Endothelial cell of umbilical vein (primary cell): ENCODE results near the gene DZIP3. TPM values are rescaled to one million over a fixed set of nuclear protein-coding genes. Genes with fewer than 3 reads are reported as not detected.
A peak's percentile ranks its signal among the peaks of the same experiment; 100 is the strongest.

Experiments used
- BruUV-seq: library from RNA; stranded (reverse); fragments of 400-500 nt; replicated peaks from 2 replicates; lab custom pipeline; 2021; lab: Mats Ljungman, UMichigan
- CTCF ChIA-PET: fragments of 300-600, 350-600 bp; sonication (Branson Sonifier 250); formaldehyde crosslinking; loops from one replicate; lab custom pipeline; 2021; ENCODE audit warnings: antibody characterized with exemption, inconsistent platforms; lab: Charles Lee
- POLR2A ChIA-PET: fragments of 300-600, 350-600 bp; sonication (Branson Sonifier 250); formaldehyde crosslinking; loops from one replicate; lab custom pipeline; 2021; ENCODE audit warnings: antibody characterized with exemption, inconsistent platforms; lab: Charles Lee
- DNase-seq: peaks from one replicate; pipeline ENCODE4 v3.0.0-alpha.2; 2011; ENCODE audit warnings: low read depth, low spot score
- FAIRE-seq: peaks from 2 replicates; lab custom pipeline; 2011; peaks lifted over from hg19 to GRCh38; lab: Jason Lieb, UNC
- H2AFZ ChIP-seq: 2 replicates; pipeline ENCODE4 v1.6.0; 2012; ENCODE audit warnings: low read depth, low read length, control low read depth, inconsistent platforms
- H3K27ac ChIP-seq: 2 replicates; pipeline ENCODE4 v1.5.1; 2011; ENCODE audit warnings: low read depth, mild to moderate bottlenecking, control low read depth, low read length, moderate library complexity; ENCODE audit not compliant: insufficient read depth
- H3K27me3 ChIP-seq, 2 experiments: 2 replicates each; pipeline versions ENCODE4 v1.6.0 to v1.6.1; 2011; ENCODE audit warnings: low read length in 2 of 2, mixed read lengths in 1 of 2; ENCODE audit not compliant: control insufficient read depth in 2 of 2, insufficient read depth in 2 of 2
- H3K36me3 ChIP-seq, 2 experiments: 2 replicates in 1 of 2; 3 replicates in 1 of 2; pipeline ENCODE4 v1.5.1; 2011; ENCODE audit warnings: low read length in 2 of 2, mild to moderate bottlenecking in 1 of 2, moderate library complexity in 1 of 2; ENCODE audit not compliant: control insufficient read depth in 2 of 2, insufficient read depth in 2 of 2; ENCODE audit errors: extremely low read depth in 1 of 2
- H3K4me1 ChIP-seq: 3 replicates; pipeline ENCODE4 v1.5.1; 2011; ENCODE audit warnings: mild to moderate bottlenecking, low read length; ENCODE audit not compliant: control insufficient read depth, insufficient read depth; ENCODE audit errors: extremely low read depth
- H3K4me2 ChIP-seq: 2 replicates; pipeline ENCODE4 v1.6.1; 2011; ENCODE audit warnings: low read length, control low read depth, mixed read lengths; ENCODE audit not compliant: insufficient read depth
- H3K4me3 ChIP-seq, 3 experiments: fragments of 200-600 bp in 1 of 3; sonication (generic), shearing (Covaris generic) in 1 of 3; replicated peaks in 1 of 3; 2 replicates each; pipeline ENCODE4 v1.5.1; 2011 to 2016; ENCODE audit warnings: control low read depth in 3 of 3, low read length in 3 of 3, mild to moderate bottlenecking in 2 of 3, inconsistent platforms in 1 of 3, low read depth in 1 of 3, moderate library complexity in 1 of 3; ENCODE audit not compliant: insufficient read depth in 1 of 3
- H3K79me2 ChIP-seq: 2 replicates; pipeline ENCODE4 v1.6.0; 2012; ENCODE audit warnings: low read length, inconsistent platforms; ENCODE audit not compliant: control insufficient read depth, insufficient read depth
- H3K9ac ChIP-seq: replicated peaks from 2 replicates; pipeline ENCODE3; 2011; ENCODE audit warnings: low read length, control low read depth; ENCODE audit not compliant: insufficient read depth; ENCODE audit errors: extremely low read depth
- H3K9me1 ChIP-seq: replicated peaks from 3 replicates; pipeline ENCODE4 v1.6.0; 2011; ENCODE audit warnings: mild to moderate bottlenecking, low read length; ENCODE audit not compliant: control insufficient read depth, insufficient read depth; ENCODE audit errors: extremely low read depth
- H3K9me3 ChIP-seq: replicated peaks from 2 replicates; pipeline ENCODE4 v1.5.1; 2012; ENCODE audit warnings: low read length, inconsistent platforms; ENCODE audit not compliant: control insufficient read depth, insufficient read depth
- H4K20me1 ChIP-seq: replicated peaks from 2 replicates; pipeline ENCODE3; 2011; ENCODE audit warnings: mild to moderate bottlenecking, low read length; ENCODE audit not compliant: control insufficient read depth, insufficient read depth; ENCODE audit errors: extremely low read depth
- CTCF ChIP-seq, 2 donors: IDR thresholded peaks; 1 replicate in 1 of 2; 2 replicates in 1 of 2; pipeline ENCODE4 v1.5.1; 2011; ENCODE audit warnings: low read length in 2 of 2, mild to moderate bottlenecking in 2 of 2, moderate library complexity in 2 of 2, control low read depth in 1 of 2, inconsistent platforms in 1 of 2, low read depth in 1 of 2; ENCODE audit not compliant: insufficient read depth in 1 of 2; ENCODE audit errors: extremely low read depth in 1 of 2
- EZH2 ChIP-seq: IDR thresholded peaks from 2 replicates; pipeline ENCODE4 v1.6.1; 2012; ENCODE audit warnings: borderline replicate concordance, low read depth, mild to moderate bottlenecking, moderate library complexity, low read length, inconsistent platforms; ENCODE audit not compliant: severe bottlenecking
- FOS ChIP-seq: IDR thresholded peaks from 2 replicates; pipeline ENCODE4 v1.6.1; 2011; ENCODE audit warnings: mild to moderate bottlenecking, low read length, moderate library complexity, borderline replicate concordance; ENCODE audit not compliant: insufficient read depth
- GATA2 ChIP-seq: IDR thresholded peaks from 2 replicates; pipeline ENCODE4 v1.7.0; 2011; ENCODE audit warnings: low read depth, mild to moderate bottlenecking, moderate library complexity, mixed read lengths, low read length; ENCODE audit not compliant: insufficient read length, insufficient read depth
- JUN ChIP-seq: IDR thresholded peaks from 2 replicates; pipeline ENCODE4 v1.6.1; 2011; ENCODE audit warnings: borderline replicate concordance, low read depth; ENCODE audit not compliant: insufficient read length, insufficient read depth
- MYC ChIP-seq: IDR thresholded peaks from one replicate; pipeline ENCODE4 v1.6.1; 2011; ENCODE audit warnings: mild to moderate bottlenecking, low read depth, low read length
- POLR2A ChIP-seq: IDR thresholded peaks from 2 replicates; pipeline ENCODE4 v1.6.1; 2012; ENCODE audit warnings: low read depth, mild to moderate bottlenecking, control low read depth, low read length
- POLR2AphosphoS5 ChIP-seq: IDR thresholded peaks from 2 replicates; pipeline ENCODE4 v1.6.1; 2012; ENCODE audit warnings: low read depth, mild to moderate bottlenecking, control low read depth, low read length, moderate library complexity; ENCODE audit not compliant: insufficient read depth
- dilution Hi-C: fragments of 300-500 bp; cut with MboI; formaldehyde crosslinking; loops from one replicate; pipeline ENCODE4 v1.15.0; 2019; ENCODE audit warnings: low sequenced_read_pairs; ENCODE audit not compliant: extremely low pct_ligation_motif_present
- intact Hi-C: fragments of 100-400 bp; cut with micrococcal nuclease; formaldehyde crosslinking; loops from one replicate; pipeline ENCODE4 v1.10.0; 2022
- polyA plus RNA-seq, 4 experiments: library from polyadenylated mRNA; depleted of rRNA in 3 of 4; stranded (reverse) in 3 of 4; unstranded in 1 of 4; fragments of >200 nt; gene quantifications; 2 replicates each; pipeline versions ENCODE4 v1.2.1 to v1.2.3, GENCODE V29; 2011 to 2012; ENCODE audit warnings: missing spikeins in 1 of 4
- total RNA-seq: library from RNA; stranded (reverse); gene quantifications from 2 replicates; pipeline ENCODE4 v1.2.3, GENCODE V29; 2021
- TF ChIP-seq, protein P1 (sequence below): IDR thresholded peaks from 2 replicates; pipeline ENCODE4 v1.6.1; 2011; ENCODE audit not compliant: insufficient read depth, insufficient read length

DZIP3 gene
- total and polyA plus RNA-seq, 2 donors (not counting 3 experiments of a cell fraction or from before 2014, with no cell fraction given): 1.9 to 6.5 TPM

GRCh38 chr3:108588601-108589000 lies 921 bp upstream of the DZIP3 start:
- CTCF ChIA-PET: interaction anchor here (0.8 to 1.9 kb wide), 7 partner anchors 10 to 326 kb away, joined by 3 to 6 read pairs (median 3); no protein-coding TSS in a partner anchor
- Histone ChIP-seq H3K4me1 (peaks cover 18% of the 10 kb centered on the region), H3K4me3 (peak overlapping the region; percentile 72 to 86 (median 75)), H3K27me3 (no peaks in the 10 kb centered on the region), H3K79me2 (peaks cover 55% of the 10 kb centered on the region), H2AFZ (peak overlapping the region; percentile 76), H4K20me1 (no peaks in the 10 kb centered on the region), H3K36me3 (peaks cover 0 to 2% of the 10 kb centered on the region in 2 experiments), H3K9me1 (no peaks in the 10 kb centered on the region), H3K9me3 (no peaks in the 10 kb centered on the region), H3K9ac (peak overlapping the region; percentile 89), H3K4me2 (peak overlapping the region; percentile 95), H3K27ac (peak overlapping the region; percentile 87)
- POLR2A ChIA-PET: no interaction called here
- intact Hi-C loops (loop anchor here (2.0 kb wide), 1 partner anchor 26 kb away; no protein-coding TSS in a partner anchor), dilution Hi-C loops (no loop called here)
- no TSS peak for BruUV-seq
- DNase-seq: no peak
- no peak for TF ChIP-seq CTCF (IDR thresholded peaks at IDR 0.05; ENCODE audit: extremely low read depth in 1 of 2, insufficient read depth in 1 of 2, low read depth in 1 of 2, low read length in 2 of 2)
- no peak for TF ChIP-seq EZH2
- no peak for TF ChIP-seq POLR2A
- no peak for TF ChIP-seq POLR2AphosphoS5
- TF ChIP-seq, protein P1, sequence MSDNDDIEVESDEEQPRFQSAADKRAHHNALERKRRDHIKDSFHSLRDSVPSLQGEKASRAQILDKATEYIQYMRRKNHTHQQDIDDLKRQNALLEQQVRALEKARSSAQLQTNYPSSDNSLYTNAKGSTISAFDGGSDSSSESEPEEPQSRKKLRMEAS: no peak
- TF ChIP-seq GATA2: no peak
- TF ChIP-seq MYC: no peak
- TF ChIP-seq FOS: no peak
- TF ChIP-seq JUN: no peak
- no peak for FAIRE-seq
